Small intestine (tissue), 7 donors: ENCODE results near the gene ANKRD34B. TPM values are rescaled to one million over a fixed set of nuclear protein-coding genes. Genes with fewer than 3 reads are reported as not detected.

ENCODE experiments used
- DNase-seq, 2 donors: peaks; one replicate each; pipeline versions ENCODE4 v3.0.0 to v3.0.0-alpha.2; 2013
- FAIRE-seq: peaks from 2 replicates; lab custom pipeline; 2012; peaks lifted over from hg19 to GRCh38; lab: Jason Lieb, UNC
- H3K27ac ChIP-seq, 3 donors: one replicate each; pipeline ENCODE4 v1.5.1; 2013; ENCODE audit warnings: low read length in 2 of 3, mild to moderate bottlenecking in 2 of 3, control low read depth in 1 of 3, inconsistent platforms in 1 of 3, low read depth in 1 of 3, moderate library complexity in 1 of 3
- H3K27me3 ChIP-seq, 3 donors: one replicate each; pipeline ENCODE4 v1.6.1; 2013; ENCODE audit warnings: low read length in 3 of 3, inconsistent platforms in 1 of 3; ENCODE audit not compliant: control insufficient read depth in 3 of 3, insufficient read depth in 3 of 3
- H3K36me3 ChIP-seq, 3 donors: one replicate each; pipeline ENCODE4 v1.6.1; 2013; ENCODE audit warnings: low read length in 3 of 3, inconsistent platforms in 1 of 3, low read depth in 1 of 3, mild to moderate bottlenecking in 1 of 3, moderate library complexity in 1 of 3; ENCODE audit not compliant: control insufficient read depth in 3 of 3, insufficient read depth in 2 of 3
- H3K4me1 ChIP-seq, 3 donors: one replicate each; pipeline ENCODE4 v1.6.1; 2013; ENCODE audit warnings: low read length in 2 of 3, inconsistent platforms in 1 of 3, low read depth in 1 of 3, mild to moderate bottlenecking in 1 of 3, moderate library complexity in 1 of 3; ENCODE audit not compliant: control insufficient read depth in 3 of 3, insufficient read depth in 2 of 3
- H3K4me3 ChIP-seq, 3 donors: one replicate each; pipeline ENCODE4 v1.5.1; 2013; ENCODE audit warnings: low read length in 3 of 3, control low read depth in 1 of 3, inconsistent platforms in 1 of 3, low read depth in 1 of 3, mild to moderate bottlenecking in 1 of 3, moderate library complexity in 1 of 3
- H3K9me3 ChIP-seq, 2 donors: one replicate each; pipeline ENCODE4 v1.6.1; 2013; ENCODE audit warnings: low read depth in 1 of 2, low read length in 1 of 2; ENCODE audit not compliant: control insufficient read depth in 2 of 2, insufficient read depth in 1 of 2
- WGBS, 3 donors: extraction: QIAGEN DNeasy Blood & Tissue Kit; methylation state at CpG; one replicate each; pipeline ENCODE4 v1.1.7; 2013; 5-methylcytosine and 5-hydroxymethylcytosine counted together
- polyA plus RNA-seq, 4 donors: library from polyadenylated mRNA; stranded (reverse) in 3 of 4; unstranded in 1 of 4; fragments of 200-250 nt in 3 of 4; fragments of 120-200 nt in 1 of 4; gene quantifications; one replicate each; pipeline versions ENCODE4 v1.2.1 to v1.2.3, GENCODE V29; 2013
- donor health status: healthy with polysubstance abuse.
- donor health status: control.
- donor health status: control.
- donor health status: Bipolar disorder and iron deficiency.
- donor health status: healthy.

ANKRD34B gene
- polyA plus RNA-seq, 4 donors: not detected

DNA sequence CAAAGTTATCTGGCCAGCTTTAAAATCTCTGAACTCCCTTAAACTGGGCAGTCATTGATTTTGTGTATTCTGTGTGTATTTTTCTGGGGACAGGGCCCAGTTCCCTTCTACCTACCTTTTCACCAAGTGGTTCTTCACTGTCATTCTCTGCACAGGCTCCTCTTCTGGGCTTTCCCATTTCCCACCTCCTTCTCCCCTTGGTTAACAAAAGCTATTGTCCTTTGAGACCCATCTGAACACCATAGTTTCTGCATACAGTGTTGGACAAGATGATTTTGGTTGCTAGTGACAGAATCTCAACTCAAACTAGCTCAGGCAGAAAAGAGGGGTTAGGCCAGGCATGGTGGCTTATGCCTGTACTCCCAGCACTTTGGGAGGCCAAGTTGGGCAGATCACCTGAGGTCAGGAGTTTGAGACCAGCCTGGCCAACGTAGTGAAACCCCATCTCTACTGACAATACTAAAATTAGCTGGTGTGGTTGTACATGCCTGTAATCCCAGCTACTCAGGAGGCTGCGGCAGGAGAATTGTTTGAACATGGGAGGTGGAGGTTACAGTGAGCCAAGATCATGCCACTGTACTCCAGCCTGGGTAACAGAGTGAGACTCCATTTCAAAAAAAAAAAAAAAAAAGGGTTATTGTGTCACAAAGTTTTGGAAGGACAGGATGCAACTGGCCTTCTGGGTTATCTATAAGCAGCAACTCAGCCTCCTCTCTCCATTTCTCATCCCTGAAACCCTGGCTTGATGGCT is 31.0 kb upstream of the ANKRD34B start:
- Histone ChIP-seq H3K4me3 (no peak overlapping the region), H3K27me3 (no peaks in the 10 kb centered on the region), H3K9me3 (no peaks in the 10 kb centered on the region), H3K4me1 (no peaks in the 10 kb centered on the region), H3K27ac (no peak overlapping the region), H3K36me3 (no peaks in the 10 kb centered on the region)
- FAIRE-seq (no peak), DNase-seq (no peak)
- WGBS, 3 donors: 90 to 96% (median 91%) methylated on average over 2 of the region's 2 CpGs

DNA sequence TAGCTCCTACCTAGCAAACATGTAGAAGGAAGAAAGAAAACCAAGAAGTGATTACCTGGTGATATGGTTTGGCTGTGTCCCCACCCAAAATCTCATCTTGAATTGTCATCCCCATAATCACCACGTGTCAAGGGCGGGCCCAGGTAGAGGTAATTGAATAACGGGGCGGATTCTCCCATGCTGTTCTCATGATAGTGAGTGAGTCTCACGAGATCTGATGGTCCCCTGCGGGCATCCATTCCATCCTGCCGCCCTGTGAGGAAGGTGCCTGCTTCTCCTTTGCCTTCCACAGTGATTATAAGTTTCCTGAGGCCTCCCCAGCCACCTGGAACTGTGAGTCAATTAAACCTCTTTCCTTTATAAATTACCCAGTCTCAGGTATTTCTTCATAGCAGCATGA is 27.4 kb upstream of the ANKRD34B start:
- FAIRE-seq (no peak), DNase-seq (no peak)
- no peaks in the 10 kb centered on the region for H3K9me3 ChIP-seq
- WGBS, 3 donors: 54 to 61% (median 56%) methylated on average over 7 of the region's 7 CpGs
- no peaks in the 10 kb centered on the region for H3K4me1 ChIP-seq
- no peaks in the 10 kb centered on the region for H3K27me3 ChIP-seq
- no peak overlapping the region for H3K27ac ChIP-seq
- no peaks in the 10 kb centered on the region for H3K36me3 ChIP-seq
- no peak overlapping the region for H3K4me3 ChIP-seq

DNA sequence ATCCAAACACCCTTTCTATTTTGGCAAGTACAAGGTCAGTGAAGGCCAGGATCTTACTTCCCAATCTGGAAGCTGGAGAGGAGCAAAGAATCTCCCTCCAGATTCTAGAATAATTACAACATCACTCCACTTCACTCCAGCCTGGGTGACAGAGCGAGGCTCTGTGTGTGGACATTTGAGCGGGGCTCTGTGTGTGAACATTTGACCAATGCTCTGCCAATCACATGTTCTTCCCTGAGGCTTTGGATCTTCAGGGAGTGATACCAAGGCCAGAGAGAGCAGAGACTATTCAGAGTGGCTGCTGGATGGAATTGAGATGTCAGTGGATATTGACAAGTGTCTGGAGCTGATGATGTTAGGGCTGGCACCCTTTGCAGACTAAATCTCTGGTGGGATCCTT is 24.7 kb upstream of the ANKRD34B start:
- Histone ChIP-seq H3K36me3 (no peaks in the 10 kb centered on the region), H3K4me1 (no peaks in the 10 kb centered on the region), H3K27me3 (no peaks in the 10 kb centered on the region), H3K9me3 (no peaks in the 10 kb centered on the region), H3K27ac (no peak overlapping the region), H3K4me3 (no peak overlapping the region)
- no peak for DNase-seq
- WGBS, 3 donors: 78 to 93% (median 87%) methylated on average over 2 of the region's 2 CpGs
- no peak for FAIRE-seq

DNA sequence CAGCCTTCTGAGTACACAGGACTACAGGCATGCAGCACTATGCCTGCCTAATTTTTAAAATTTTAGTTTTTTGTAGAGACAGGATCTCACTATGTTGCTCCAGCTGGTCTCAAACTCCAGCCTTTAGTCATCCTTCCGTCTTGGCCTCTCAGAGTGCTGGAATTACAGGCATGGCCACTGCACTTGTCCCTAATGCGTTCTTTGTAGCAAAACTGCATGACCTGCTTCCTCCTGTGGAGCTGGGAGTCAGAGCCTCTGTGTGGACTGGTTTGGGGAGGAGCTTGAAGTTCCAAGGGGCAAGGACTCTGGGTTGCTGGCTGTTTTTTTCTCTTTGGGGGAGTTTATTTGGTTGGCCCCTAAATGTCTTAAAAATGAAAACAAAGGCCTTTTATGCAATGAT is 22.7 kb upstream of the ANKRD34B start:
- DNase-seq (no peak), FAIRE-seq (no peak)
- no peaks in the 10 kb centered on the region for H3K9me3 ChIP-seq
- no peak overlapping the region for H3K4me3 ChIP-seq
- H3K27ac ChIP-seq: no peak overlapping the region
- 79 to 91% (median 90%) methylated on average over 2 of the region's 2 CpGs for WGBS, 3 donors
- H3K27me3 ChIP-seq: no peaks in the 10 kb centered on the region
- H3K36me3 ChIP-seq: no peaks in the 10 kb centered on the region
- no peaks in the 10 kb centered on the region for H3K4me1 ChIP-seq

DNA sequence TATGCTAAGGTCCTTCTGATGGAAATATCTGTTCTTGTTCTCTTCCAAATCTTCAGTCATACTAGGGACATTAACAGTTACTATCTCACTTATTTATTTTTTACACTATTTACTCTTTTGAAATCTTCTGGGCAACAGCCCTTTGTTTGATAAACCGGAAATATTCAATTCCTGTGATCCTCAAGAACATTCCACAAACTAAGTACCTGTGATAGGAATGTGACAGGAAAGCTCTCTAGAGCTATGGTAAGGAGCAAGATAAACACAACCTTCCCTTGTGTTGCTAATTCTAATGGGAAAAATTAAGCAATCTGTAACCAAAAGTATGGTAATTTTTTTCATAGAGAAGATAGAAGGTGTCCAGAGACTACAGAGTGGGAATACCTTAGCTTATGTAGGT is 22.0 kb upstream of the ANKRD34B start:
- H3K4me3 ChIP-seq: no peak overlapping the region
- H3K27me3 ChIP-seq: no peaks in the 10 kb centered on the region
- DNase-seq (no peak), FAIRE-seq (no peak)
- no peaks in the 10 kb centered on the region for H3K9me3 ChIP-seq
- no peaks in the 10 kb centered on the region for H3K4me1 ChIP-seq
- 53 to 72% (median 58%) methylated on average over 1 of the region's 1 CpG for WGBS, 3 donors
- no peaks in the 10 kb centered on the region for H3K36me3 ChIP-seq
- no peak overlapping the region for H3K27ac ChIP-seq

DNA sequence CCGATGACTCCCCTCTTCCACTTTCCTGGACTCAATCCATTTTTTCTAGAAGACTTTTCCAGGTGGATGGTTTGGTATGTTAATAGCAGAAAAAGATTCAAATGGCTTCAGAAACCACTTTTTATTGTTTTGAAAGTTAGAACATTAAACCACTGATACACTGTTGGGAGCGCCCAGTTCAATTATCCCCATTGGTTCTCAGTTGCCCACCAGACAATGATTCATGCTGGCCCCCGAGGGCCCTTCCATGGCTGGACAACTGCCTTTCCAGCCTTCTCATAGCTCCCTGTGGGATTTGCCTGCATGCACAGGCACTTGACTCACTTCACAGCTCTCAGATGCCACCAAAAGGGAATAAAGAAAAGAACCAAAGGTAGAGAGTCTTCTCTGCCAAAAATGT is 21.3 kb upstream of the ANKRD34B start:
- Histone ChIP-seq H3K4me1 (no peaks in the 10 kb centered on the region), H3K36me3 (no peaks in the 10 kb centered on the region), H3K27ac (no peak overlapping the region), H3K9me3 (no peaks in the 10 kb centered on the region), H3K27me3 (no peaks in the 10 kb centered on the region), H3K4me3 (no peak overlapping the region)
- no peak for DNase-seq
- FAIRE-seq: no peak
- WGBS, 3 donors: 92 to 95% (median 94%) methylated on average over 3 of the region's 3 CpGs

DNA sequence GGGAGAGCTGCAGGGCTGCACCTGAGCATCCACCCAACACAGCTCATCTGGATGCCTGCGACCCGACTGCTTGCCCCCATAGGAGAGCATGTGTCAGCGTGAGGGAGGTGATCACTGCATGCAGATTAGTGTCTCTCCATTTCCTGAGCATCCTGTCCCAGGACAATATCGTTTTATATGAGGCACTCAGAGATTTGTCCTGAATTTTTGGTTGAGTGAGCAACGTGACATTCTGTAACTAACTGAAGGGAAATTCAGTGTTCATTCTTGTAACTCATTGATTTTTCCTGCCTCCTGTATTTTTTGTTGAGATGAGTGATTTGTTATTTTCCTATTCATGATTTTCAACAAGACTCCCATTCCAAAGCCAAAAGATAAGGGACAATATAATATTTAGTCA is 20.7 kb upstream of the ANKRD34B start:
- 83 to 91% (median 89%) methylated on average over 5 of the region's 5 CpGs for WGBS, 3 donors
- FAIRE-seq: no peak
- no peaks in the 10 kb centered on the region for H3K9me3 ChIP-seq
- H3K27ac ChIP-seq: no peak overlapping the region
- H3K4me3 ChIP-seq: no peak overlapping the region
- no peaks in the 10 kb centered on the region for H3K4me1 ChIP-seq
- DNase-seq: no peak
- H3K36me3 ChIP-seq: no peaks in the 10 kb centered on the region
- no peaks in the 10 kb centered on the region for H3K27me3 ChIP-seq

DNA sequence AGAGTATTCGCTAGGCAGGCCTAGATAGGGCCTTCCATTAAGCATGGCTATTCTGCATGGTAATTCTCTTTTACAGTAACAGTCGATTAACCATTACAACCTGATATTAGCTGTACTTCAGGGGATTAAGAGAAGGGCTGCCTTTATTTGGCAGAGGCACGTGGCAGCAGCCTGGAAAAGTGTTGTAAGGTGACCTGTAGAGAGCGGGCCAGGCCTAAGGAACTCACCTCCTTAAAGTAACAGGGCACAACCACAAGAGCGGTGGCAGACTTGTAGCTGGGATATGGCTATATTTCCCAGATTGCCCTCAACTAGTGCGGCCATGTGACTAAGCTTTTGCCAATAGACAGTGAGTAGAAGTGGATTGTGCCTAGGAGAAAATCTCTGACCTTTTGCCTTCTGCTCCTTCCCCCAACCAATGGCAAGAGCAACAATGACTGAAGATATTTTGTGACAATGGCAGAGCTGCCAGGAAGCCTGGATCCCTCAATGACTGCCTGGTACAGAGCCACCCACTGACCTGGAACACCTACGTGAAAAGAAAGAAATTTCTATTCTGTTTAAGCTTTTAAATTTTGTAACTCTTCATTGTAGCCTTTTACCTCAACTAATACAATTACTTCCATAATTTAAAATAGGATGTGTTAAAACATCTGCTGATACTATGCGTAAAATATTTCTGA is 18.9 kb upstream of the ANKRD34B start:
- DNase-seq (no peak), FAIRE-seq (no peak)
- WGBS, 3 donors: 84 to 88% (median 88%) methylated on average over 8 of the region's 8 CpGs
- no peaks in the 10 kb centered on the region for H3K27me3 ChIP-seq
- no peaks in the 10 kb centered on the region for H3K4me1 ChIP-seq
- no peaks in the 10 kb centered on the region for H3K9me3 ChIP-seq
- no peak overlapping the region for H3K4me3 ChIP-seq
- no peak overlapping the region for H3K27ac ChIP-seq
- H3K36me3 ChIP-seq: no peaks in the 10 kb centered on the region
